Naive B cell (primary cell): ENCODE results near the gene PMPCA. TPM values are rescaled to one million over a fixed set of nuclear protein-coding genes. Genes with fewer than 3 reads are reported as not detected.
A peak's percentile ranks its signal among the peaks of the same experiment; 100 is the strongest.

Experiments used
- ATAC-seq, 2 donors: fragments of 150-1000 bp; cut with Tn5 transposase; 2 replicates each; pipeline ENCODE4 v1.10.0; 2021; ENCODE audit warnings: low read depth in 2 of 2, mild to moderate bottlenecking in 2 of 2, moderate library complexity in 2 of 2
- DNase-seq: peaks from one replicate; pipeline ENCODE4 v3.0.0; 2022
- H3K27ac Mint-ChIP-seq, 6 donors: one replicate each; pipeline ENCODE4 v1.8.0; 2020 to 2022; ENCODE audit warnings: mild to moderate bottlenecking in 6 of 6, mixed read lengths in 6 of 6, moderate library complexity in 5 of 6, inconsistent platforms in 2 of 6
- H3K27me3 Mint-ChIP-seq, 3 donors: one replicate each; pipeline ENCODE4 v1.8.0; 2021 to 2022; ENCODE audit warnings: mixed read lengths in 3 of 3, mild to moderate bottlenecking in 1 of 3
- H3K36me3 Mint-ChIP-seq, 2 donors: one replicate each; pipeline ENCODE4 v1.8.0; 2020 to 2022; ENCODE audit warnings: mixed read lengths in 2 of 2, inconsistent platforms in 1 of 2, mild to moderate bottlenecking in 1 of 2
- H3K4me1 Mint-ChIP-seq, 3 donors: one replicate each; pipeline ENCODE4 v1.8.0; 2020 to 2022; ENCODE audit warnings: mixed read lengths in 3 of 3, inconsistent platforms in 1 of 3, mild to moderate bottlenecking in 1 of 3, moderate library complexity in 1 of 3
- H3K4me3 Mint-ChIP-seq, 8 donors: one replicate each; pipeline ENCODE4 v1.8.0; 2020 to 2022; ENCODE audit warnings: mild to moderate bottlenecking in 8 of 8, mixed read lengths in 8 of 8, moderate library complexity in 8 of 8, inconsistent platforms in 2 of 8
- H3K9me3 Mint-ChIP-seq, 7 donors: one replicate each; pipeline ENCODE4 v1.8.0; 2020 to 2022; ENCODE audit warnings: mixed read lengths in 7 of 7, mild to moderate bottlenecking in 5 of 7, inconsistent platforms in 2 of 7, moderate library complexity in 1 of 7
- polyA plus RNA-seq, 6 donors: library from polyadenylated mRNA; unstranded; fragments of 300-500 nt; fragmentation: Illumina TruSeq; gene quantifications; one replicate each; pipeline ENCODE4 v1.2.3, GENCODE V29; 2021; ENCODE audit warnings: low read depth in 6 of 6

Gene PMPCA
- polyA plus RNA-seq, 6 donors from 2014 or later = 28.1 to 39.8 (median 35.1) TPM

DNA sequence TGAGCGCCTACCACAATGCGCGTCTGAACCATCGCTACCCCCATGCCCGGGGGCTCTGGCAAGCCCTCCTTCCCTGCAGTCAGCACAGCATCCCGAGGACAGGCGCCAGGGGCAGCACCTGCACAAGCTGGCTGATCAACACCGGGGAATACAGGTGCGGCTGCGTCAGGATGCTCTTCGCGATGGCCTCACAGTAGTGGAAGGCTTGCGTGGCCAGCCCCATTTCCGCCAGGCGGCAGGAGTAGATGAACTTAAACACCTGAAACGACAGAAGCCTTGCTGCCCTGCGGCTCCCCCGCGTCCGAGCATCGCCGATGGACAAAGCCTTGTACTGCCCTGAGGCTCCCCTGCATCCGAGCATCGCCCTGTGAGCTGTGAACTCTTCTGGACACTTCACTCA, 46.9 kb downstream of the PMPCA start:
- peaks cover 0 to 21% of the 10 kb centered on the region in 2 donors for H3K36me3 Mint-ChIP-seq
- no peaks in the 10 kb centered on the region for H3K27me3 Mint-ChIP-seq
- ATAC-seq (no peak), DNase-seq (no peak)
- H3K4me3 Mint-ChIP-seq = no peak overlapping the region
- H3K9me3 Mint-ChIP-seq = no peaks in the 10 kb centered on the region
- no peak overlapping the region for H3K27ac Mint-ChIP-seq
- H3K4me1 Mint-ChIP-seq = peaks cover 0 to 3% (median 0%) of the 10 kb centered on the region in 3 donors

DNA sequence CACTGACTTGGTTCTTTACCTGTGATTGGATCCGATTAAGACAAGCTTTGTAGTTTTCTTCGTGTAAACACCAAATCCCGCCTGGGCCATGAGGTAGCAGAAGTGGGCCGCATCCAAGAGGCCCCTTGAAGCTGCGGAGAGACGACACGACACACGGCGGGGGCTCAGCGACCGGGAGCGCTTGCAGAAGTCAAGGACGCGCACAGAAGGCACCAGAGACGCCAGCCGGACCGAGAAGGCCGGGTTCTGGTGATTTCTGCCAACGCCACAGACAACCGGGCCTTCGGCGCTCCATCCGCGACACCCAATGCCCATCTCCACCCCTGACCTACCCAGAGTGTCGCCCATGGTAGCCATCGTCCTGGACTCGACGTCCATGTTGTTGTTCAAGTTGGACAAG, 49.0 kb downstream of the PMPCA start:
- ATAC-seq (no peak), DNase-seq (no peak)
- Mint-ChIP-seq H3K4me1 (peaks cover 0 to 3% (median 0%) of the 10 kb centered on the region in 3 donors), H3K36me3 (peaks cover 0 to 16% of the 10 kb centered on the region in 2 donors), H3K4me3 (no peak overlapping the region), H3K9me3 (no peaks in the 10 kb centered on the region), H3K27ac (peak overlapping the region in 2 of 6 donors; percentile 19 to 20), H3K27me3 (no peaks in the 10 kb centered on the region)

GRCh38 chr9:136460772-136461325, 50.4 kb downstream of the PMPCA start:
- peaks cover 0 to 14% of the 10 kb centered on the region in 2 donors for H3K36me3 Mint-ChIP-seq
- H3K4me3 Mint-ChIP-seq = no peak overlapping the region
- peaks cover 0 to 3% (median 0%) of the 10 kb centered on the region in 3 donors for H3K4me1 Mint-ChIP-seq
- H3K27ac Mint-ChIP-seq = peak overlapping the region in 1 of 6 donors; percentile 78
- no peak for ATAC-seq
- no peaks in the 10 kb centered on the region for H3K9me3 Mint-ChIP-seq
- no peak for DNase-seq
- H3K27me3 Mint-ChIP-seq = no peaks in the 10 kb centered on the region

GRCh38 chr9:136462664-136463063, 52.2 kb downstream of the PMPCA start:
- no peak for DNase-seq
- H3K9me3 Mint-ChIP-seq = no peaks in the 10 kb centered on the region
- no peak overlapping the region for H3K4me3 Mint-ChIP-seq
- H3K27ac Mint-ChIP-seq = no peak overlapping the region
- no peaks in the 10 kb centered on the region for H3K27me3 Mint-ChIP-seq
- H3K4me1 Mint-ChIP-seq = peaks cover 0 to 3% (median 0%) of the 10 kb centered on the region in 3 donors
- peaks cover 0 to 14% of the 10 kb centered on the region in 2 donors for H3K36me3 Mint-ChIP-seq
- ATAC-seq = no peak

DNA sequence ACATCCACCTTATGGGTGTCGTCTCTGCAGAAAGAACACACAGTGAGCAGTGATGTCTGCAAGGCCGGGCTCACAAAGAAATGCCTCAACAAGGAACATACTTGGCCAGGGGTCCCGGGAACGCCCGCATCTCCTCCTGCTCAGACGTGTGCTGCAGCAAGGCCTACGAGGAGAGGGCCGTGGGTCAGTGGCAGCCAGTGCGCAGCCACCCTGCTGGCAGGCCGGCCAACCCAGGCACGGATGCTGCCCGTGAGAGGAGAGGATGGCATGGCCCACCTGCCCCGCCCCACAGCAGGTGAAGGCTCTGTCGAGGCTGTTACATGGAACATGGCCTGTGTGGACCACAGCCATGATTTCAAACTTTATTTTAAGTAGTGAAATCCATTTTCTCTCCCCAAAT, 53.1 kb downstream of the PMPCA start:
- ATAC-seq (no peak), DNase-seq (no peak)
- H3K27ac Mint-ChIP-seq = no peak overlapping the region
- H3K27me3 Mint-ChIP-seq = no peaks in the 10 kb centered on the region
- peaks cover 0 to 3% (median 0%) of the 10 kb centered on the region in 3 donors for H3K4me1 Mint-ChIP-seq
- peaks cover 0 to 14% of the 10 kb centered on the region in 2 donors for H3K36me3 Mint-ChIP-seq
- H3K9me3 Mint-ChIP-seq = no peaks in the 10 kb centered on the region
- no peak overlapping the region for H3K4me3 Mint-ChIP-seq

- Mint-ChIP-seq H3K27ac (peak overlapping the region in 1 of 6 donors; percentile 71), H3K36me3 (peaks cover 0 to 8% of the 10 kb centered on the region in 2 donors), H3K4me1 (peaks cover 0 to 3% (median 0%) of the 10 kb centered on the region in 3 donors), H3K9me3 (no peaks in the 10 kb centered on the region), H3K27me3 (no peaks in the 10 kb centered on the region), H3K4me3 (no peak overlapping the region)
- ATAC-seq (no peak), DNase-seq (no peak)
Measured at GRCh38 chr9:136464241-136464640, 53.8 kb downstream of the PMPCA start.

DNA sequence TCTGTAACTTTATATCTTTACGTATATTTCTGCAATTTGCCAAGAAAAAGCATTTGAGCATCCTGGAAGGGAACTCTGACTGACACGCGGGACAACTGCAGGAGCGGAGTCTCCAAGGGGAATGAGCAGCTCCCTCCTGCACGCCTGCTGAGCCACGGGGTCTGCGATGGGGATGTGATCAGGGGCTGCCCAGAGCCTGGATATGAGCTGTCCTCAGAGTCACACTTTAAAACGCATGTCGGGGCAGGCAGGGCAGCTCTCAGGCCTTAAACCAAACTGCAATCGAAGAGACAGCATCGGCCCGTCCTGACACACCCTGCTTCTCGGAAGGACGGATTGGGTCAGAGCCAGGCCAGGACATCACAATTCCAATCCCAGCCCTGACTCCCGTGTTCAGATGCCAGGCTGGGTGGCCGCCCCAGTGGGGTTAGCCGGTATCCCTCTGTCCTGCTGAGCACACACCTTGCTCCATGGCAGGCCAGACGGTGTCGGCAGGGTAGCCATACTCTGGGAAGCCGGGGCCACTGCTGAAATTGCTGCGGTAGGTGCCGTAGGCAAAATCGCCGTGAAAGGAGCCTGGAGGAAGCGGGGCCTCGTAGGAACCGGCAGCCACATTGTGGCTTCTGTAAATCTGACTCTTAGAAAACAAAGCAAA, 55.2 kb downstream of the PMPCA start:
- H3K4me3 Mint-ChIP-seq = no peak overlapping the region
- no peak for ATAC-seq
- H3K36me3 Mint-ChIP-seq = peaks cover 0 to 7% of the 10 kb centered on the region in 2 donors
- H3K9me3 Mint-ChIP-seq = no peaks in the 10 kb centered on the region
- peak overlapping the region in 1 of 6 donors; percentile 75 for H3K27ac Mint-ChIP-seq
- no peaks in the 10 kb centered on the region for H3K27me3 Mint-ChIP-seq
- no peak for DNase-seq
- peaks cover 0 to 3% (median 0%) of the 10 kb centered on the region in 3 donors for H3K4me1 Mint-ChIP-seq

GRCh38 chr9:136466155-136466541, 55.7 kb downstream of the PMPCA start:
- H3K4me1 Mint-ChIP-seq = peaks cover 0 to 3% (median 0%) of the 10 kb centered on the region in 3 donors
- ATAC-seq (no peak), DNase-seq (no peak)
- H3K9me3 Mint-ChIP-seq = no peaks in the 10 kb centered on the region
- peaks cover 0 to 7% of the 10 kb centered on the region in 2 donors for H3K36me3 Mint-ChIP-seq
- no peaks in the 10 kb centered on the region for H3K27me3 Mint-ChIP-seq
- H3K27ac Mint-ChIP-seq = no peak overlapping the region
- H3K4me3 Mint-ChIP-seq = no peak overlapping the region

- no peak for ATAC-seq
- H3K27me3 Mint-ChIP-seq = no peaks in the 10 kb centered on the region
- no peak overlapping the region for H3K27ac Mint-ChIP-seq
- H3K4me3 Mint-ChIP-seq = no peak overlapping the region
- no peaks in the 10 kb centered on the region for H3K9me3 Mint-ChIP-seq
- H3K36me3 Mint-ChIP-seq = peaks cover 0 to 7% of the 10 kb centered on the region in 2 donors
- no peaks in the 10 kb centered on the region for H3K4me1 Mint-ChIP-seq
- no peak for DNase-seq
Measured at GRCh38 chr9:136467766-136468165, 57.3 kb downstream of the PMPCA start.

GRCh38 chr9:136470356-136470755, 59.9 kb downstream of the PMPCA start:
- Mint-ChIP-seq H3K36me3 (no peaks in the 10 kb centered on the region), H3K4me3 (no peak overlapping the region), H3K27ac (no peak overlapping the region), H3K4me1 (no peaks in the 10 kb centered on the region), H3K27me3 (no peaks in the 10 kb centered on the region), H3K9me3 (no peaks in the 10 kb centered on the region)
- DNase-seq (no peak), ATAC-seq (no peak)

- DNase-seq = no peak
- H3K9me3 Mint-ChIP-seq = no peaks in the 10 kb centered on the region
- H3K4me1 Mint-ChIP-seq = no peaks in the 10 kb centered on the region
- H3K4me3 Mint-ChIP-seq = no peak overlapping the region
- H3K27me3 Mint-ChIP-seq = no peaks in the 10 kb centered on the region
- no peaks in the 10 kb centered on the region for H3K36me3 Mint-ChIP-seq
- ATAC-seq = no peak
- no peak overlapping the region for H3K27ac Mint-ChIP-seq
Measured at GRCh38 chr9:136470792-136471469, 60.5 kb downstream of the PMPCA start.

DNA sequence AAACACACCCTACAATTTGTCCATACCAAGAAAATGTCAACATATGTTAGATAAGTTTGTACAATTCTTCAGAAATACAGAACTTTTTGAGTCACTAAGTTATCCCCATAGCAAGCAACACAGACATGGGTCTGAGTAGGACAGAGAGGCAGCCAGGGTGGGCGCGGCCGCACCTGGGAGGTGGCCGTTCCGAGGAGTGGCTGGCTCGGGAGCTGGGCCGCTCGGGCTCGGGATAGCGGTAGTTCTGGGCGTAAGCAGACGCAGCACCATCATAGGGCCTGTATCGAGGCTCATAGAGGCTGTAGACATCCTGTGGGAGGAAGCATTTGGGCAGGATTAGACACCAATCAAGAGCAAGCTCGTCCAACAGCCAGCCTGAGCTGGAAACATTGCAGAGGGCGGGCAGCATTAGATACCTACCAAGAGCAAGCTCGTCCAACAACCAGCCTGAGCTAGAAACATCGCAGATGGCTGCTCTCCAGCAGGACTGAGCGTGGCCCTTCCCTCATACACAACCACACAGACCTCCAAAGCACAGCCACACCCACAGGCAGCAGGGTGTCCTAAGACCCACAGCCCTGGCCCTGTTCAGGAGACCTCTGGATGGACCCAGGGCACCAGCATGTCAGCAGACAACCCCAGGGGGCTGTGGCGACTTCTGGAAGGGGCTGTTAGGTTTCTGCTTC, 61.5 kb downstream of the PMPCA start:
- H3K4me1 Mint-ChIP-seq = no peaks in the 10 kb centered on the region
- DNase-seq (no peak), ATAC-seq (no peak)
- H3K36me3 Mint-ChIP-seq = no peaks in the 10 kb centered on the region
- H3K27me3 Mint-ChIP-seq = no peaks in the 10 kb centered on the region
- H3K9me3 Mint-ChIP-seq = no peaks in the 10 kb centered on the region
- H3K27ac Mint-ChIP-seq = peak overlapping the region in 1 of 6 donors; percentile 30
- H3K4me3 Mint-ChIP-seq = no peak overlapping the region

DNA sequence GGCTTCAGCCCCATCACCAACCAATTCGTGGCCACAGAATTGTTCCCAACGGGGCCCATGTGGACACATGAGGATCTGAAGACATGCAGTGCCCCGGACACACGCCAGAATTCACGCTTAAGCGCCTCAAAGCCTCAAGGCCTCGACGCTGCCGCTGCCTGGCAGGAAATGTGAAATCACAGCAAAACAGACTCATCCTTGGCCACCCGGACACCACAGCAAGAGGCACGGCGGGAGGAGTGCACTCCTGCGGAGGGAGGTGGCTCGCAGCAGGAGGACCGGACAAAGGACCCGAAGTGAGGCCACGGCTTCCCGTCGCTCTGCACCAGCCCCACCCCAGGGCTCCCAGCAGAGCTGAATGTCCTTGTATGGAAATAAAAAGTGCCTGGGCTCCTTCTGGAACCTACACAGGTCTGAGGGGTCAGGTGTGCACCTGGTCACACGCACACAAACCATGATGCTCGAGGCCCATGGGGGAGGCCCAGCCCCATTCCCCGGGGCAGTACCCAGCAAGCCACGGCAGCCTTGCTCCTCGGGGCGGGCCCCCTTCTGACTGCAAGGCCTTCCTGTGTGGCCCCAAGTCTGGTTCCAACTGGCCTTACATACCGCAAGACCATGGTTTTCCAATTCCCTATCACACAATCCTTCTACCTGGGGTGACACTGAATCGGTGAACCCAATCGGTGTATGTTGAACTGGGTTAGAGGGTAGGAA, 62.3 kb downstream of the PMPCA start:
- Mint-ChIP-seq H3K4me3 (no peak overlapping the region), H3K27ac (no peak overlapping the region), H3K9me3 (no peaks in the 10 kb centered on the region), H3K4me1 (peaks cover 0 to 6% (median 1%) of the 10 kb centered on the region in 3 donors), H3K27me3 (no peaks in the 10 kb centered on the region), H3K36me3 (no peaks in the 10 kb centered on the region)
- no peak for DNase-seq
- ATAC-seq = no peak
